ENCODE data around the gene NGEF.

NGEF gene

GRCh38 chr2:232885264-232885961, 127.6 kb downstream of the NGEF start:
- DNase-seq (ENCODE audit: low spot score): no peak

- DNase-seq (ENCODE audit: low spot score): no peak
These were observed 128.3 kb downstream of the NGEF start for GRCh38 chr2:232884549-232885263.

- DNase-seq (ENCODE audit: low spot score): no peak
These were observed 129.0 kb downstream of the NGEF start for GRCh38 chr2:232884001-232884421.

GRCh38 chr2:232883116-232883721, 129.8 kb downstream of the NGEF start:
- DNase-seq (ENCODE audit: low spot score): no peak

DNA sequence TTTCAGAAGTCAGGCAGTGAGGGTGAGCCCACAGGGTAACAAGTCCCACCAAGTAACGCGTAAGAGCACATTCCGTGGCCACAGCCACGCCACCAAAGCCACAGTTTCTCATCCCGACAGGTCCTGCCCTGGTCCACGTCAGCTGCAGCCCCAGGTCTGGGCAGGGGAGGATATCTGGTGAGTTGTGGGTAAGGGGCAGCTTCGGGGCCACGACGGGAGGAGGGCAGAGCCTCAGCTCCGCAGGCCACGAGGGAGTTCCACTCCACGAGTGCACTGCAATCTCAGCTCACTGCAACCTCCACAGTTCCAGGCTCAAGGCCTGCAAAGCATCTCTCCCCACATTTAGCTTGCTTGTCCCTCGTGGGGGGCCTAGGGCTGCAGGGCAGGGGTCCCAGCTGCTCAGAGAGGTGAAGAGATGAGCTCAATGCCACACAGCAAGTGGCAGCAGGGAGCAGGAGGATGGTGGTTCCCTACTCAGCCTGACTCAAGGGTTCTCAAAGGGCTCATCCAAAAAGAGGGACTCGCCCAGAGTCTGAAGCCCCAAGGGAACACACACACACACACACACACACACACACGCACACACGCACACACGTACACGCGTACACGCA, 130.4 kb downstream of the NGEF start:
- DNase-seq (ENCODE audit: low spot score): no peak

GRCh38 chr2:232882085-232882484, 131.0 kb downstream of the NGEF start:
- DNase-seq (ENCODE audit: low spot score): no peak

DNA sequence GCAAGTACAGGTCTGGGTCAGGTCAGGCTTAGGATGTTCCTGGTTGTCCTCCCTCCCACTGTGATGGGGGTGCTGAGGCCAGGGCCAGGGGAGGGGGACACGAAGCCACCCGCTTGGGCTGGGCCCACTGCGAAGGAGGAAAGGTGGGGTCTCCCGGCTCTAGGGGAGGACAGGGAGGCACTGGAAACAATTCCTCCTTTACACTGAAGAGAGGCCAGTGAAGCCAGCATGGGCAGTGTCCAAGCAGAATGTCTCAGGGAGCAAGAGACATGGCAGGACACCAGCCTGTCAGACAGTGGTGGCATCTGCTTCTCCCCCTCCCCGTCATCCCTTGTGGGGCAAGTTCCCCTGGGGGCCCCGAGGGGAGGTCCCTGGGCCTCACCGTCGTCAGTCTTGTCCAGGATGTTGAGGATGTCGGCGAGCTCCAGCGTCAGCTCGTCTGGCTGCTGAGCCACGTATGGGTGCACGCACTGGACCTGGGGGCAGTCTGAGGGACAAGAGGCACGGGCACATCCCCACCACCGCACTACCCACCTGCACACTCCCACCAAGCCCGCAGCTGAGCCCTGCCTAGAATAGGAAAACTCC, 132.2 kb downstream of the NGEF start:
- DNase-seq (ENCODE audit: low spot score): no peak

DNA sequence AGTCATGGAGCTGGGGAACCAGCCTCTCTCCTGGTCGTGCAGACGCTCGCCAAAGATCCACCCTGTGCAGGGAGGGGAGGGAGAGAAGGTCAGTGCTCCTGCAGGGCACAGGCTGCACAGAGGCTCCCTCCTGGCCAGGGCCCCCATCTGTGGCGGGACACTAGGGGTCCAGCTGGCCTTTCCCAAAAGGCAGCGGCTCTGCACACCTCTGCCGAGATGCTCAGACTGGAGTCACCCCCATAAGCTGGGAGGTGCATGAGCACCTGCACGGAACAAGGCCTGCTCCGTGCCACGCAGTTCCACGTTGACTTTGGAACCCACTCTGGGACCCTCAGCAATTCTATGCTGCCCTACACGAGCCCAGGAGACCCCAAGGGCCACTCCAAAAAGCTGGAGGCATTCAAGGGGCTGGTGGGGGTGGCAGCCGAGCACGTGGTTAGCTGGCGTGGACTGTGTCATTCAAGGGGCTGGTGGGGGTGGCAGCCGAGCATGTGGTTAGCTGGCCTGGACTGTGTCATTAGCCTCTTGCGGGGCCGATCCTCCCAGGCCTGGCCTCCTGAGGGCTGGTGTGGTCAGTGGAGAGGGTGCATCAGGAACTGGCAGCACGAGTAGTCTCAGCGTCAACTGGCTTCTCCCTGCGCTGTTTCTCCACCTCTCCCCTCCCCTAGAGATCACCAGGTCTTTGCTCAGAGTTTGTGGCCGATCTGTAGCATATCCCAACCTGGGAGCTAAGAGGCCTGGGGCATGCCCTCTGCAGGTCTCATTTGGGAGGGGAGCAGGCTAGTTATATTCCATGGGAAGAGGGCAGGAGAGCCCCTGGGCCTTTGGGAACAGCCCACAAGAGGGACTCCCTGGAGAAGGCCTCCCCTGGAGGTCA, 133.2 kb downstream of the NGEF start:
- DNase-seq (ENCODE audit: low spot score): no peak

GRCh38 chr2:232878855-232879617, 134.0 kb downstream of the NGEF start:
- DNase-seq (ENCODE audit: low spot score): no peak

DNA sequence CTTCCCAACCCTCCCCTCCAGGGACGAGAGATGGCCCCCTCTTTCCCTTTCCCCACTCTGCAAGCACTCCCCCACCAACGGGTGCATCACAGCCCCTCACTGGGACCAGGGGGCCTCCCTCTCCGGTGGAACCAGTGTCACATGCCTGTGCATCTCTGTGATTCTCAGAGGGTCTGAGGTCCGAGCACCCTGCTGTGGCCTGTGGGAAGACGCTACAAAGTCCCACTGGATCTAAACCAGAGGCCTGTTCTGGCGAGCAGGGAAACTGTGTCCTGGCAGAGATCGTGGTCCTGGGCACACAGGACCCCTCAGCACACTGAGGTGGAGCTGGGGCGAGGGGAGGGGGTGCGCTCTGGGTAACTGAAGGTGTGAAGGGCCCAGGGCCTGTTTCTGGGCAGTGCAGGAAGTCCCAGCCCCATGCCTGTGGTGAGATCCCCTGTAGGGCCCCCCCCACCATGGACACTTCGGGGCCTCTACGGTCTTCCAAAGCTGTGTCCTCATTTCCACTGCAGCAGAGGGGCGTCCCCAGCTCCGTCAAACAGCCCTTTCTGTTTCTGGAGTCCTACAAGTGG, 135.0 kb downstream of the NGEF start:
- DNase-seq (ENCODE audit: low spot score): no peak

DNA sequence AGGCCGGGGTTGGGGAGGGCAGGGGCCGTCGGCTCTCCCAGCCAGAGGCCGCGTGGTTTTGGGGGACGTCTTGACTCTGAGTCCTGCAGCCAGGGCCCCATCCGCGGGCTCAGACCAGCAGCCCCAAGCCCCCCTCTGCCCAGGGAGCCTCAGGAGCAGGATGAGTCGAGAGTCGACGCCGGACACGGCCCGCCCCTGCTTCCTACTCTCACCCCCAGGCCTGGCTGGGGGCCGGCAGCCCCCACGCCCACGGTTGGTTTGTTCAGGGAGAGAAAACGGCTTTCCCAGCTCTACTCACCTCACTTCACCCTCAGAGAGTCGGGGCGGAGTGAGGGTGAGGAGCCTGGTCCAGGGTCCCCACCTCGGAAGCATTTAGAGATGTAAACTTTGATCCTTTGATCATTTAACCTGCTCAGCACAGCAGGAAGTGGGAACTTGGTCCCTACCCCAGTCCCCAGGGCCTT, 136.0 kb downstream of the NGEF start:
- DNase-seq (ENCODE audit: low spot score): no peak

- DNase-seq (ENCODE audit: low spot score): peak; percentile 64
These were observed 136.7 kb downstream of the NGEF start for GRCh38 chr2:232876161-232876977.

GRCh38 chr2:232875256-232876121, 137.6 kb downstream of the NGEF start:
- peak; percentile 37 for DNase-seq (ENCODE audit: low spot score)

- no peak for DNase-seq (ENCODE audit: low spot score)
These were observed 138.3 kb downstream of the NGEF start for GRCh38 chr2:232874677-232875223.

DNA sequence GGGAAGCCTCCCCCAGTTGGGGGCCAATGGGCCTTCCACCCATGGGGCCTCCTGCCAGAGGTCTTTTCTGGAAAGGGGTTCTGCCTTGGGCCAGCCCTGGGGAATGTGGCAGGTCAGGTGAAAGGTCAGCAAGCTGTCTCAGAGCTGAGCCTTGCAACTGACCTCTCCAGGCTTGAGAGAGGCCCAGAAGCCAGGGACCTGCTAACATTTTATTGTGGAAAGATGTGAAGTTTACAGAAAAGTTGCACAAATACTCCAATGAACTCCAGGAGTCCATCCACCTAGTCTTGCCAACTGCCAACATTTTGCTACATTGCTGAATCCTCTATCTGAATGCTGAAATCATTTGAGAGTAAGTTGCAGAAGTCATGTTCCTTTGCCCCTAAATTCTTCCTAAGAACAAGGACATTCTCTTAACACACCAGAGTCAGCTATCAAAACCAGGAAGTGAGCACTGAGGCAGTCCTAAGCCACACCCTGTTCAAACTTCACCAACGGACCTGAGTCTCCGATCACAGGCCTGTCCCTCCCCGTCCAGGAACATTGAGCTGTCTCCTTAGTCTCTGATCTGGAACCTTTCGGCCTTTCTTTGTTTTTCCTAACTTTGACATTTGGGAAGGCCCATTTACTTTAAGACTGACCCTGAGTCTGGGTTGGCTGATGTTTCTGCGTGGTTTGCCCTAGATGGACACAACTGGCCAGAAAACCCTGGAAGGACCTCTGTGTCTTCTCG, 139.0 kb downstream of the NGEF start:
- DNase-seq (ENCODE audit: low spot score): no peak

DNA sequence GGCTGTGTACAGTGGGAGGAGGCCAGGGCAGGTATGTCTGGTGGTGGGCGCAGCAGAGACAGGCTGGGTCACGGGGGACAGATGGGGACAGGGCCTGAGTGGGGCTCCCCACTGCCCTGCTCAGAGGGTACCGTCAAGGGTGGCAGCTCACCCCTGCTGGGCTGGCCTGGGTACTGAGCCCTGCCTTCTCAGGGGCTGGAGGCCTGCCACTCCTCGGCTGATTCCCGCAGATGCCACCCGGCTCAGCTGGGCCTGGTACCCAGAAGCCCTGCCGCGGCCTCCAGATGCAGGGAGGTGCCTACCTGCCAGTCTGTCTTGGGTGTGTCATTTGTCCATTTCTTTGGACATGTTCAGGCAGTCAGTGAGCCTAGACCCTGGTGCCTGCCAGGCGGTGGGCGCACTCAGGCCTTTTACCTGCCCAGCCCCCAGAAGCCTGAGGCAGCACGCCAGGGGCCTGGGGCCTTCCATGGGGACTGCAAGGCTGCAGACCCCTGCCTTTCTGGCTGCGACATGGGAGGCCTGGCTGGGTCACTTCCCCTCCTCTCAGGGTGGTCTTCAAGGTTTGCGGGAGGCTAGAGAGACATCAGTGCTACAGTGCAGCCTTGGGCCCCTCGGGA, 139.7 kb downstream of the NGEF start:
- no peak for DNase-seq (ENCODE audit: low spot score)

GRCh38 chr2:232872826-232873225, 140.2 kb downstream of the NGEF start:
- no peak for DNase-seq (ENCODE audit: low spot score)
